GM12878 (cell line): ENCODE measurements around the gene SORCS2. TPM values are rescaled to one million over a fixed set of nuclear protein-coding genes. Genes with fewer than 3 reads are reported as not detected.

Experiments used
- ATAC-seq: fragments of 200-7000 bp; cut with Tn5 transposase; 3 replicates; pipeline ENCODE4 v1.9.1; 2020; ENCODE audit warnings: mild to moderate bottlenecking, moderate library complexity
- BruUV-seq: library from RNA; stranded (reverse); fragments of 400-500 nt; replicated peaks from 2 replicates; lab custom pipeline; 2021; lab: Mats Ljungman, UMichigan
- CTCF ChIA-PET: fragments of 300-600 bp; sonication (Branson Sonifier 250); formaldehyde crosslinking; extraction: SDS; loops from one replicate; lab custom pipeline; 2021; ENCODE audit warnings: inconsistent platforms; lab: Yijun Ruan, JAX
- POLR2A ChIA-PET: fragments of 350-600 bp; formaldehyde crosslinking; extraction: SDS; loops from one replicate; lab custom pipeline; 2021; ENCODE audit warnings: inconsistent platforms; lab: Charles Lee
- RAD21 ChIA-PET: fragments of 300-600 bp; sonication (Branson Sonifier 250); formaldehyde crosslinking; loops from one replicate; lab custom pipeline; 2023; ENCODE audit warnings: antibody characterized with exemption; ENCODE audit not compliant: unreplicated experiment; lab: Charles Lee
- SMC1A ChIA-PET: fragments of 300-600 bp; sonication (Branson Sonifier 250); formaldehyde crosslinking; loops from one replicate; lab custom pipeline; 2023; ENCODE audit not compliant: unreplicated experiment, uncharacterized antibody; lab: Charles Lee
- DNase-seq: peaks from one replicate; pipeline ENCODE4 v3.0.0-alpha.2; 2011; ENCODE audit warnings: low read depth, low spot score
- FAIRE-seq: peaks from 3 replicates; lab custom pipeline; 2011; peaks lifted over from hg19 to GRCh38; lab: Jason Lieb, UNC
- H2AFZ ChIP-seq: 2 replicates; pipeline ENCODE4 v1.6.0; 2011; ENCODE audit warnings: low read depth, low read length, control low read depth; ENCODE audit not compliant: control insufficient read depth
- H3K27ac ChIP-seq: 2 replicates; pipeline ENCODE4 v1.5.1; 2011; ENCODE audit warnings: control low read depth; ENCODE audit not compliant: control insufficient read depth, insufficient read depth
- H3K27me3 ChIP-seq, 2 experiments: replicated peaks in 1 of 2; 2 replicates each; pipeline versions ENCODE4 v1.6.0 to v1.6.1; 2011; ENCODE audit warnings: low read length in 1 of 2; ENCODE audit not compliant: control insufficient read depth in 2 of 2, insufficient read depth in 2 of 2
- H3K36me3 ChIP-seq, 2 experiments: 2 replicates each; pipeline ENCODE4 v1.5.1; 2011; ENCODE audit warnings: low read length in 1 of 2; ENCODE audit not compliant: control insufficient read depth in 2 of 2, insufficient read depth in 2 of 2
- H3K4me1 ChIP-seq: 2 replicates; pipeline ENCODE4 v1.6.1; 2011; ENCODE audit warnings: mild to moderate bottlenecking, low read length, moderate library complexity, mixed read lengths; ENCODE audit not compliant: control insufficient read depth, insufficient read depth
- H3K4me2 ChIP-seq: 2 replicates; pipeline ENCODE4 v1.6.0; 2011; ENCODE audit warnings: control low read depth; ENCODE audit not compliant: control insufficient read depth, insufficient read depth
- H3K4me3 ChIP-seq: fragments of 200-600 bp; sonication (generic); 2 replicates; pipeline ENCODE4 v1.5.1; 2016
- H3K79me2 ChIP-seq: 2 replicates; pipeline ENCODE4 v1.6.0; 2011; ENCODE audit warnings: low read length; ENCODE audit not compliant: control insufficient read depth, insufficient read depth
- H3K9ac ChIP-seq: 2 replicates; pipeline ENCODE4 v1.8.0; 2011; ENCODE audit warnings: low read length, control low read depth, mixed read lengths; ENCODE audit not compliant: control insufficient read depth, insufficient read depth
- H3K9me3 ChIP-seq: replicated peaks from 3 replicates; pipeline ENCODE4 v1.5.1; 2011; ENCODE audit warnings: mild to moderate bottlenecking, low read length; ENCODE audit not compliant: control insufficient read depth, insufficient read depth
- H4K20me1 ChIP-seq: 2 replicates; pipeline ENCODE4 v1.6.0; 2011; ENCODE audit not compliant: control insufficient read depth, insufficient read depth
- E2F8 ChIP-seq: fragments of 450-650 bp; IDR thresholded peaks from 2 replicates; pipeline ENCODE4 v1.6.1; 2018; ENCODE audit warnings: mild to moderate bottlenecking, low read depth, moderate library complexity; ENCODE audit not compliant: partially characterized antibody
- EED ChIP-seq: sonication (generic); IDR thresholded peaks from 2 replicates; pipeline ENCODE4 v1.6.1; 2016; ENCODE audit warnings: antibody characterized with exemption, low read depth
- FOS ChIP-seq: IDR thresholded peaks from 3 replicates; pipeline ENCODE4 v1.6.1; 2011; ENCODE audit warnings: borderline replicate concordance; ENCODE audit not compliant: insufficient read length; ENCODE audit errors: extremely low read depth
- FOXK2 ChIP-seq: fragments of 450-650 bp; IDR thresholded peaks from 2 replicates; pipeline ENCODE4 v1.6.1; 2017; ENCODE audit warnings: mild to moderate bottlenecking, moderate library complexity
- HCFC1 ChIP-seq: fragments of 150-350 bp; IDR thresholded peaks from 2 replicates; pipeline ENCODE4 v1.6.1; 2014; ENCODE audit warnings: low read length
- MYC ChIP-seq: IDR thresholded peaks from 2 replicates; pipeline ENCODE4 v1.6.1; 2011; ENCODE audit warnings: mild to moderate bottlenecking, low read length, moderate library complexity, inconsistent platforms; ENCODE audit not compliant: insufficient read depth, insufficient replicate concordance, insufficient read length, severe bottlenecking
- NR2C1 ChIP-seq: fragments of 450-650 bp; IDR thresholded peaks from 2 replicates; pipeline ENCODE4 v1.6.1; 2017; ENCODE audit warnings: antibody characterized with exemption, mild to moderate bottlenecking, moderate library complexity
- RFX5 ChIP-seq: IDR thresholded peaks from 2 replicates; pipeline ENCODE4 v1.6.1; 2011; ENCODE audit warnings: low read depth, low read length, improper control_type of control experiment
- STAT1 ChIP-seq: fragments of 450-650 bp; conservative IDR thresholded peaks from 2 replicates; pipeline ENCODE4 v1.6.1; 2014; ENCODE audit warnings: antibody characterized with exemption, mild to moderate bottlenecking
- SUPT20H ChIP-seq: IDR thresholded peaks from 2 replicates; pipeline ENCODE4 v1.6.1; 2011; ENCODE audit warnings: low read depth, mild to moderate bottlenecking, low read length, moderate library complexity, borderline replicate concordance; ENCODE audit not compliant: control insufficient read depth
- USF2 ChIP-seq: IDR thresholded peaks from 2 replicates; pipeline ENCODE4 v1.6.1; 2011; ENCODE audit warnings: low read depth, low read length, improper control_type of control experiment, borderline replicate concordance
- ZBTB33 ChIP-seq: fragments of 450-650 bp; IDR thresholded peaks from 2 replicates; pipeline ENCODE4 v1.6.1; 2017; ENCODE audit warnings: mild to moderate bottlenecking
- ZNF622 ChIP-seq: fragments of 450-650 bp; IDR thresholded peaks from 2 replicates; pipeline ENCODE4 v1.6.1; 2017; ENCODE audit warnings: mild to moderate bottlenecking, inconsistent platforms
- WGBS: methylation state at CpG from one replicate; pipeline ENCODE4 v1.1.6; 2016; ENCODE audit warnings: low lambda C conversion rate; ENCODE audit not compliant: insufficient replicate concordance, insufficient coverage; ENCODE audit errors: missing lambda C conversion rate; 5-methylcytosine and 5-hydroxymethylcytosine counted together
- in situ Hi-C: fragments of 300-500 bp; cut with MboI; formaldehyde crosslinking; loops from 9 replicates; pipeline ENCODE4 v1.14.3; 2018; ENCODE audit warnings: mixed read lengths
- intact Hi-C: fragments of 100-400 bp; cut with micrococcal nuclease; formaldehyde crosslinking; loops from one replicate; pipeline ENCODE4 v1.14.2; 2022; ENCODE audit not compliant: unreplicated experiment
- polyA plus RNA-seq, 11 experiments: library from polyadenylated mRNA; depleted of rRNA in 4 of 11; unstranded in 6 of 11; stranded (reverse) in 5 of 11; fragments of >200 nt; fragmentation: Nextera tagmentation in 4 of 11; fragmentation: Illumina TruSeq in 1 of 11; extraction: Ambion mirVana in 4 of 11; extraction: Trizol in 1 of 11; gene quantifications; 1 replicate in 1 of 11; 2 replicates in 10 of 11; pipeline versions ENCODE4 v1.2.1 to v1.2.3, GENCODE V29; 2011 to 2016; ENCODE audit warnings: inconsistent platforms in 2 of 11, missing spikeins in 2 of 11, low read depth in 1 of 11
- total RNA-seq, 4 experiments: library from RNA; depleted of rRNA in 3 of 4; stranded (reverse); fragments of >200 nt in 3 of 4; fragmentation: Illumina TruSeq in 1 of 4; extraction: Trizol in 1 of 4; gene quantifications; 2 replicates each; pipeline versions ENCODE4 v1.2.1 to v1.2.3, GENCODE V29; 2013 to 2021
- TF ChIP-seq, protein P1 (sequence below): fragments of 450-650 bp; IDR thresholded peaks from 2 replicates; pipeline ENCODE4 v1.6.1; 2017; ENCODE audit warnings: mild to moderate bottlenecking, low read depth, inconsistent platforms; ENCODE audit not compliant: poor library complexity, severe bottlenecking

Gene SORCS2
- total and polyA plus RNA-seq, 10 of the 15 experiments (the other 5 are each of a cell fraction or from before 2014, with no cell fraction given): 0.01 to 0.15 (median 0.05) TPM; not detected in 5

DNA sequence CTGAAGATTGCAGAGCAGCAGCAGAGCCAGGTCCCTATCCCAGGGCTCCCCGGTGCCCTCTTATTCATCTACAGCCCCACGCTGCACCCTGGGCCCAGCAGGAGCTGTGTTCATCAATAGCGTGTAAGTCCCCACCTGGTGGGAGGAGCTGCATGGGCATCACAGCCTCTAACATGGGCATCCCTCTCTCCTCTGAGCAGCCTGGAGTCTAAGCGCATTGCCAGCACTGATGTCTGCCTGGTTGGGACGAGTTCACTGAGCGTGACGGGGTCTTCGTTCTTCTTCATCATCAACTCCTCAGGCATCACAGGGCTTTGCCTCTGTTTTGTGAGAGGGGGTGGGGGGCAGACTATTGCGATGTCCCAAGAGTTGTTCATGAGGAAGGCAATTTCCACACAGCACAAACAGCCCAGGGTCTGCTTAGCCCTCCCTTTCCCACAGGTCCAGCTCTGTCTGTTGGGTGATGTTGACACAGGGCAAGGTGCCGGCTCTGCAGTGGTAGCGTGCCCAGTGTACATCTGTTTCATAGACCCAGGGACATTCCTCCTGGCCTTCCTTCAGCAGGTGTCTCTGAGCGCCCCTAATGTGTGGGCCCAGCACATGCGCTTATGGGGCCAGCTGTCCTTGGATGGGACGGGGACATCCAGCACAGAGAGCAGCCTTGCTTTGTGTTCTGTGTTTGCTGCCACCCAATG is 85.9 kb downstream of the SORCS2 start:
- no peak overlapping the region for H3K4me2 ChIP-seq
- no peak for ATAC-seq
- TF ChIP-seq NR2C1 (no peak), EED (no peak), RFX5 (no peak), STAT1 (no peak), ZBTB33 (no peak), FOXK2 (no peak), USF2 (no peak), MYC (no peak), E2F8 (no peak), ZNF622 (no peak), HCFC1 (no peak), FOS (no peak), SUPT20H (no peak)
- TF ChIP-seq, protein P1, sequence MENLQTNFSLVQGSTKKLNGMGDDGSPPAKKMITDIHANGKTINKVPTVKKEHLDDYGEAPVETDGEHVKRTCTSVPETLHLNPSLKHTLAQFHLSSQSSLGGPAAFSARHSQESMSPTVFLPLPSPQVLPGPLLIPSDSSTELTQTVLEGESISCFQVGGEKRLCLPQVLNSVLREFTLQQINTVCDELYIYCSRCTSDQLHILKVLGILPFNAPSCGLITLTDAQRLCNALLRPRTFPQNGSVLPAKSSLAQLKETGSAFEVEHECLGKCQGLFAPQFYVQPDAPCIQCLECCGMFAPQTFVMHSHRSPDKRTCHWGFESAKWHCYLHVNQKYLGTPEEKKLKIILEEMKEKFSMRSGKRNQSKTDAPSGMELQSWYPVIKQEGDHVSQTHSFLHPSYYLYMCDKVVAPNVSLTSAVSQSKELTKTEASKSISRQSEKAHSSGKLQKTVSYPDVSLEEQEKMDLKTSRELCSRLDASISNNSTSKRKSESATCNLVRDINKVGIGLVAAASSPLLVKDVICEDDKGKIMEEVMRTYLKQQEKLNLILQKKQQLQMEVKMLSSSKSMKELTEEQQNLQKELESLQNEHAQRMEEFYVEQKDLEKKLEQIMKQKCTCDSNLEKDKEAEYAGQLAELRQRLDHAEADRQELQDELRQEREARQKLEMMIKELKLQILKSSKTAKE: no peak
- intact Hi-C loops: no loop called here
- DNase-seq: no peak
- no TSS peak for BruUV-seq
- ChIA-PET SMC1A (no interaction called here), POLR2A (no interaction called here), RAD21 (no interaction called here), CTCF (interaction anchor here (1.6 kb wide), 1 partner anchor 24 kb away, joined by 3 read pairs; no protein-coding TSS in a partner anchor)
- no peak overlapping the region for H3K4me3 ChIP-seq
- no peak overlapping the region for H3K9ac ChIP-seq
- in situ Hi-C loops: no loop called here
- no peaks in the 10 kb centered on the region for H3K4me1 ChIP-seq
- FAIRE-seq: no peak
- no peak overlapping the region for H2AFZ ChIP-seq
- 28% methylated on average over 14 of the region's 14 CpGs for WGBS
- no peaks in the 10 kb centered on the region for H3K27me3 ChIP-seq
- no peaks in the 10 kb centered on the region for H3K79me2 ChIP-seq
- H3K36me3 ChIP-seq: no peaks in the 10 kb centered on the region
- H4K20me1 ChIP-seq: no peaks in the 10 kb centered on the region
- H3K9me3 ChIP-seq: no peaks in the 10 kb centered on the region
- H3K27ac ChIP-seq: no peak overlapping the region
